Endothelial cell of umbilical vein (primary cell): Measurements from ENCODE around the gene TFCP2. TPM values are rescaled to one million over a fixed set of nuclear protein-coding genes. Genes with fewer than 3 reads are reported as not detected.

ENCODE experiments used
- BruUV-seq: library from RNA; stranded (reverse); fragments of 400-500 nt; replicated peaks from 2 replicates; lab custom pipeline; 2021; lab: Mats Ljungman, UMichigan
- CTCF ChIA-PET: fragments of 300-600, 350-600 bp; sonication (Branson Sonifier 250); formaldehyde crosslinking; loops from one replicate; lab custom pipeline; 2021; ENCODE audit warnings: antibody characterized with exemption, inconsistent platforms; lab: Charles Lee
- POLR2A ChIA-PET: fragments of 300-600, 350-600 bp; sonication (Branson Sonifier 250); formaldehyde crosslinking; loops from one replicate; lab custom pipeline; 2021; ENCODE audit warnings: antibody characterized with exemption, inconsistent platforms; lab: Charles Lee
- DNase-seq: peaks from one replicate; pipeline ENCODE4 v3.0.0-alpha.2; 2011; ENCODE audit warnings: low read depth, low spot score
- FAIRE-seq: peaks from 2 replicates; lab custom pipeline; 2011; peaks lifted over from hg19 to GRCh38; lab: Jason Lieb, UNC
- H2AFZ ChIP-seq: 2 replicates; pipeline ENCODE4 v1.6.0; 2012; ENCODE audit warnings: low read depth, low read length, control low read depth, inconsistent platforms
- H3K27ac ChIP-seq: 2 replicates; pipeline ENCODE4 v1.5.1; 2011; ENCODE audit warnings: low read depth, mild to moderate bottlenecking, control low read depth, low read length, moderate library complexity; ENCODE audit not compliant: insufficient read depth
- H3K27me3 ChIP-seq, 2 experiments: 2 replicates each; pipeline versions ENCODE4 v1.6.0 to v1.6.1; 2011; ENCODE audit warnings: low read length in 2 of 2, mixed read lengths in 1 of 2; ENCODE audit not compliant: control insufficient read depth in 2 of 2, insufficient read depth in 2 of 2
- H3K36me3 ChIP-seq, 2 experiments: 2 replicates in 1 of 2; 3 replicates in 1 of 2; pipeline ENCODE4 v1.5.1; 2011; ENCODE audit warnings: low read length in 2 of 2, mild to moderate bottlenecking in 1 of 2, moderate library complexity in 1 of 2; ENCODE audit not compliant: control insufficient read depth in 2 of 2, insufficient read depth in 2 of 2; ENCODE audit errors: extremely low read depth in 1 of 2
- H3K4me1 ChIP-seq: 3 replicates; pipeline ENCODE4 v1.5.1; 2011; ENCODE audit warnings: mild to moderate bottlenecking, low read length; ENCODE audit not compliant: control insufficient read depth, insufficient read depth; ENCODE audit errors: extremely low read depth
- H3K4me2 ChIP-seq: 2 replicates; pipeline ENCODE4 v1.6.1; 2011; ENCODE audit warnings: low read length, control low read depth, mixed read lengths; ENCODE audit not compliant: insufficient read depth
- H3K4me3 ChIP-seq, 3 experiments: fragments of 200-600 bp in 1 of 3; sonication (generic), shearing (Covaris generic) in 1 of 3; replicated peaks in 1 of 3; 2 replicates each; pipeline ENCODE4 v1.5.1; 2011 to 2016; ENCODE audit warnings: control low read depth in 3 of 3, low read length in 3 of 3, mild to moderate bottlenecking in 2 of 3, inconsistent platforms in 1 of 3, low read depth in 1 of 3, moderate library complexity in 1 of 3; ENCODE audit not compliant: insufficient read depth in 1 of 3
- H3K79me2 ChIP-seq: 2 replicates; pipeline ENCODE4 v1.6.0; 2012; ENCODE audit warnings: low read length, inconsistent platforms; ENCODE audit not compliant: control insufficient read depth, insufficient read depth
- H3K9ac ChIP-seq: replicated peaks from 2 replicates; pipeline ENCODE3; 2011; ENCODE audit warnings: low read length, control low read depth; ENCODE audit not compliant: insufficient read depth; ENCODE audit errors: extremely low read depth
- H3K9me1 ChIP-seq: replicated peaks from 3 replicates; pipeline ENCODE4 v1.6.0; 2011; ENCODE audit warnings: mild to moderate bottlenecking, low read length; ENCODE audit not compliant: control insufficient read depth, insufficient read depth; ENCODE audit errors: extremely low read depth
- H3K9me3 ChIP-seq: replicated peaks from 2 replicates; pipeline ENCODE4 v1.5.1; 2012; ENCODE audit warnings: low read length, inconsistent platforms; ENCODE audit not compliant: control insufficient read depth, insufficient read depth
- H4K20me1 ChIP-seq: replicated peaks from 2 replicates; pipeline ENCODE3; 2011; ENCODE audit warnings: mild to moderate bottlenecking, low read length; ENCODE audit not compliant: control insufficient read depth, insufficient read depth; ENCODE audit errors: extremely low read depth
- EZH2 ChIP-seq: IDR thresholded peaks from 2 replicates; pipeline ENCODE4 v1.6.1; 2012; ENCODE audit warnings: borderline replicate concordance, low read depth, mild to moderate bottlenecking, moderate library complexity, low read length, inconsistent platforms; ENCODE audit not compliant: severe bottlenecking
- FOS ChIP-seq: IDR thresholded peaks from 2 replicates; pipeline ENCODE4 v1.6.1; 2011; ENCODE audit warnings: mild to moderate bottlenecking, low read length, moderate library complexity, borderline replicate concordance; ENCODE audit not compliant: insufficient read depth
- GATA2 ChIP-seq: IDR thresholded peaks from 2 replicates; pipeline ENCODE4 v1.7.0; 2011; ENCODE audit warnings: low read depth, mild to moderate bottlenecking, moderate library complexity, mixed read lengths, low read length; ENCODE audit not compliant: insufficient read length, insufficient read depth
- JUN ChIP-seq: IDR thresholded peaks from 2 replicates; pipeline ENCODE4 v1.6.1; 2011; ENCODE audit warnings: borderline replicate concordance, low read depth; ENCODE audit not compliant: insufficient read length, insufficient read depth
- MYC ChIP-seq: IDR thresholded peaks from one replicate; pipeline ENCODE4 v1.6.1; 2011; ENCODE audit warnings: mild to moderate bottlenecking, low read depth, low read length
- POLR2A ChIP-seq: IDR thresholded peaks from 2 replicates; pipeline ENCODE4 v1.6.1; 2012; ENCODE audit warnings: low read depth, mild to moderate bottlenecking, control low read depth, low read length
- POLR2AphosphoS5 ChIP-seq: IDR thresholded peaks from 2 replicates; pipeline ENCODE4 v1.6.1; 2012; ENCODE audit warnings: low read depth, mild to moderate bottlenecking, control low read depth, low read length, moderate library complexity; ENCODE audit not compliant: insufficient read depth
- dilution Hi-C: fragments of 300-500 bp; cut with MboI; formaldehyde crosslinking; loops from one replicate; pipeline ENCODE4 v1.15.0; 2019; ENCODE audit warnings: low sequenced_read_pairs; ENCODE audit not compliant: extremely low pct_ligation_motif_present
- intact Hi-C: fragments of 100-400 bp; cut with micrococcal nuclease; formaldehyde crosslinking; loops from one replicate; pipeline ENCODE4 v1.10.0; 2022
- polyA plus RNA-seq, 4 experiments: library from polyadenylated mRNA; depleted of rRNA in 3 of 4; stranded (reverse) in 3 of 4; unstranded in 1 of 4; fragments of >200 nt; gene quantifications; 2 replicates each; pipeline versions ENCODE4 v1.2.1 to v1.2.3, GENCODE V29; 2011 to 2012; ENCODE audit warnings: missing spikeins in 1 of 4
- total RNA-seq: library from RNA; stranded (reverse); gene quantifications from 2 replicates; pipeline ENCODE4 v1.2.3, GENCODE V29; 2021
- TF ChIP-seq, protein P1 (sequence below): IDR thresholded peaks from 2 replicates; pipeline ENCODE4 v1.6.1; 2011; ENCODE audit not compliant: insufficient read depth, insufficient read length
- TF ChIP-seq, protein P2 (sequence below), 2 donors: IDR thresholded peaks; 1 replicate in 1 of 2; 2 replicates in 1 of 2; pipeline ENCODE4 v1.5.1; 2011; ENCODE audit warnings: low read length in 2 of 2, mild to moderate bottlenecking in 2 of 2, moderate library complexity in 2 of 2, control low read depth in 1 of 2, inconsistent platforms in 1 of 2, low read depth in 1 of 2; ENCODE audit not compliant: insufficient read depth in 1 of 2; ENCODE audit errors: extremely low read depth in 1 of 2

The TFCP2 gene
- total and polyA plus RNA-seq, 2 donors (not counting 3 experiments of a cell fraction or from before 2014, with no cell fraction given) = 10.2 to 28.6 TPM

DNA sequence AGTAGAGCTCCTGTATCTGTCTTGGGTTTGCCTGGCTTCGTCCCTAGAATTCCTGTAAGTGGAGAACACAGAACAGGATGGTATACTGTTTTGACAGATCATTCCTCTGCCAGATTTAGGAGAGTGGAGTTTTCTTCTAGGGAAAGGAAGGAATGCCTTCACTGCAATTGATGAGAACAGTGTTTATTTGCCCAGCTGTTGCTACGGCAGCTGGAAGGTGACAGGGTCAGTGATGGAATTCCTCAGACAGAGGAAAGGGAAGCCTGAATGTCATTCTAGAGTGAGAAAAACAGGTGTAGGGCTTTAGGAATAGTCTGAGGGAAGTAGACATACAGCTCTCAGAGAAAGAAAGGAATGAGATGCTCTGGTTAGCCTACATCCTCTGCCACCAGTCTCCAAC lies 101.3 kb downstream of the TFCP2 start:
- Histone ChIP-seq H3K27ac (peak overlapping the region; percentile 10), H3K4me2 (no peak overlapping the region), H3K4me1 (no peaks in the 10 kb centered on the region), H3K9ac (no peak overlapping the region), H2AFZ (no peak overlapping the region), H4K20me1 (no peaks in the 10 kb centered on the region), H3K36me3 (peaks cover 8 to 26% of the 10 kb centered on the region in 2 experiments), H3K27me3 (no peaks in the 10 kb centered on the region), H3K9me3 (no peaks in the 10 kb centered on the region), H3K79me2 (peaks cover 12% of the 10 kb centered on the region), H3K4me3 (no peak overlapping the region), H3K9me1 (no peaks in the 10 kb centered on the region)
- POLR2A ChIA-PET = interaction anchor here (0.9 kb wide), 1 partner anchor 12 kb away, joined by 6 read pairs; the partner anchor contains the start of gene CSRNP2
- CTCF ChIA-PET = interaction anchor here (1.4 to 1.5 kb wide), 2 partner anchors 9 to 270 kb away, joined by 4 to 6 read pairs; no protein-coding TSS in a partner anchor
- BruUV-seq = no TSS peak
- peak; percentile 75 for DNase-seq
- intact Hi-C loops = no loop called here
- TF ChIP-seq MYC (no peak), POLR2A (no peak), POLR2AphosphoS5 (no peak), EZH2 (no peak), FOS (no peak), JUN (no peak), GATA2 (no peak)
- TF ChIP-seq, protein P1, sequence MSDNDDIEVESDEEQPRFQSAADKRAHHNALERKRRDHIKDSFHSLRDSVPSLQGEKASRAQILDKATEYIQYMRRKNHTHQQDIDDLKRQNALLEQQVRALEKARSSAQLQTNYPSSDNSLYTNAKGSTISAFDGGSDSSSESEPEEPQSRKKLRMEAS = no peak
- TF ChIP-seq, protein P2, sequence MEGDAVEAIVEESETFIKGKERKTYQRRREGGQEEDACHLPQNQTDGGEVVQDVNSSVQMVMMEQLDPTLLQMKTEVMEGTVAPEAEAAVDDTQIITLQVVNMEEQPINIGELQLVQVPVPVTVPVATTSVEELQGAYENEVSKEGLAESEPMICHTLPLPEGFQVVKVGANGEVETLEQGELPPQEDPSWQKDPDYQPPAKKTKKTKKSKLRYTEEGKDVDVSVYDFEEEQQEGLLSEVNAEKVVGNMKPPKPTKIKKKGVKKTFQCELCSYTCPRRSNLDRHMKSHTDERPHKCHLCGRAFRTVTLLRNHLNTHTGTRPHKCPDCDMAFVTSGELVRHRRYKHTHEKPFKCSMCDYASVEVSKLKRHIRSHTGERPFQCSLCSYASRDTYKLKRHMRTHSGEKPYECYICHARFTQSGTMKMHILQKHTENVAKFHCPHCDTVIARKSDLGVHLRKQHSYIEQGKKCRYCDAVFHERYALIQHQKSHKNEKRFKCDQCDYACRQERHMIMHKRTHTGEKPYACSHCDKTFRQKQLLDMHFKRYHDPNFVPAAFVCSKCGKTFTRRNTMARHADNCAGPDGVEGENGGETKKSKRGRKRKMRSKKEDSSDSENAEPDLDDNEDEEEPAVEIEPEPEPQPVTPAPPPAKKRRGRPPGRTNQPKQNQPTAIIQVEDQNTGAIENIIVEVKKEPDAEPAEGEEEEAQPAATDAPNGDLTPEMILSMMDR (IDR thresholded peaks at IDR 0.05; ENCODE audit: extremely low read depth in 1 of 2, insufficient read depth in 1 of 2, low read depth in 1 of 2, low read length in 2 of 2) = no peak
- FAIRE-seq = no peak
- dilution Hi-C loops = no loop called here
